H9 (cell line): ENCODE measurements around the gene ANO2. TPM values are rescaled to one million over a fixed set of nuclear protein-coding genes. Genes with fewer than 3 reads are reported as not detected.

Experiments used
- DNase-seq: peaks from one replicate; pipeline ENCODE4 v3.0.0-alpha.2; 2017
- H2AFZ ChIP-seq: one replicate; pipeline ENCODE4 v1.6.1; 2013; ENCODE audit warnings: mild to moderate bottlenecking, low read length, control low read depth, moderate library complexity
- H2AK5ac ChIP-seq: 2 replicates; pipeline ENCODE4 v1.6.1; 2013; ENCODE audit warnings: low read length, control low read depth, mixed read lengths; ENCODE audit not compliant: insufficient read length
- H2BK120ac ChIP-seq: one replicate; pipeline ENCODE4 v1.6.1; 2013; ENCODE audit warnings: low read depth, mild to moderate bottlenecking, low read length, control low read depth, inconsistent platforms; ENCODE audit not compliant: poor library complexity, severe bottlenecking
- H2BK12ac ChIP-seq: 2 replicates; pipeline ENCODE4 v1.6.1; 2013; ENCODE audit warnings: low read length, control low read depth, mixed read lengths, low read depth; ENCODE audit not compliant: insufficient read length
- H2BK15ac ChIP-seq: 2 replicates; pipeline ENCODE4 v1.6.1; 2013; ENCODE audit warnings: low read depth, low read length, control low read depth
- H2BK20ac ChIP-seq: one replicate; pipeline ENCODE4 v1.6.1; 2013; ENCODE audit warnings: low read depth, mild to moderate bottlenecking, low read length, control low read depth, inconsistent platforms; ENCODE audit not compliant: poor library complexity, severe bottlenecking
- H2BK5ac ChIP-seq: 2 replicates; pipeline ENCODE4 v1.6.1; 2013; ENCODE audit warnings: low read length, control low read depth, mixed read lengths; ENCODE audit not compliant: insufficient read length
- H3K14ac ChIP-seq: 2 replicates; pipeline ENCODE4 v1.6.1; 2013; ENCODE audit warnings: low read length, control low read depth; ENCODE audit not compliant: insufficient read depth
- H3K18ac ChIP-seq: 2 replicates; pipeline ENCODE4 v1.6.1; 2013; ENCODE audit warnings: low read depth, mild to moderate bottlenecking, mixed read lengths, low read length, control low read depth; ENCODE audit not compliant: insufficient read length
- H3K23ac ChIP-seq: 2 replicates; pipeline ENCODE4 v1.6.1; 2013; ENCODE audit warnings: low read length, control low read depth, mixed read lengths, low read depth; ENCODE audit not compliant: insufficient read length
- H3K23me2 ChIP-seq: 2 replicates; pipeline ENCODE4 v1.6.1; 2013; ENCODE audit warnings: low read depth, mild to moderate bottlenecking, mixed read lengths, low read length, control low read depth; ENCODE audit not compliant: insufficient read length, poor library complexity, severe bottlenecking
- H3K27ac ChIP-seq: 2 replicates; pipeline ENCODE4 v1.5.1; 2013; ENCODE audit warnings: low read length, control low read depth, mixed read lengths, low read depth; ENCODE audit not compliant: insufficient read length
- H3K27me3 ChIP-seq: 2 replicates; pipeline ENCODE4 v1.6.1; 2013; ENCODE audit warnings: low read length, control low read depth, inconsistent platforms; ENCODE audit not compliant: insufficient read depth
- H3K4ac ChIP-seq: 2 replicates; pipeline ENCODE4 v1.6.1; 2013; ENCODE audit warnings: low read depth, mild to moderate bottlenecking, control low read depth, inconsistent platforms, low read length, moderate library complexity
- H3K4me1 ChIP-seq: 2 replicates; pipeline ENCODE4 v1.6.1; 2013; ENCODE audit warnings: low read length, control low read depth, inconsistent platforms; ENCODE audit not compliant: insufficient read depth
- H3K4me2 ChIP-seq: 2 replicates; pipeline ENCODE4 v1.6.1; 2013; ENCODE audit warnings: low read length, control low read depth, mixed read lengths; ENCODE audit not compliant: insufficient read length, insufficient read depth
- H3K56ac ChIP-seq: 2 replicates; pipeline ENCODE4 v1.6.1; 2013; ENCODE audit warnings: low read depth, mild to moderate bottlenecking, mixed read lengths, low read length, control low read depth; ENCODE audit not compliant: insufficient read length
- H3K79me1 ChIP-seq: 2 replicates; pipeline ENCODE4 v1.6.1; 2013; ENCODE audit warnings: low read depth, mild to moderate bottlenecking, moderate library complexity, low read length, control low read depth, inconsistent platforms; ENCODE audit not compliant: insufficient read depth, poor library complexity, severe bottlenecking
- H3K79me2 ChIP-seq: 2 replicates; pipeline ENCODE4 v1.6.1; 2013; ENCODE audit warnings: low read length, control low read depth, inconsistent platforms; ENCODE audit not compliant: insufficient read depth
- H3K9ac ChIP-seq: 2 replicates; pipeline ENCODE4 v1.6.1; 2013; ENCODE audit warnings: low read length, control low read depth, mixed read lengths; ENCODE audit not compliant: insufficient read length; ENCODE audit errors: extremely low read depth
- H3K9me3 ChIP-seq: one replicate; pipeline ENCODE4 v1.6.1; 2013; ENCODE audit warnings: low read depth, low read length, inconsistent platforms; ENCODE audit not compliant: control insufficient read depth
- H3T11ph ChIP-seq: one replicate; pipeline ENCODE4 v1.6.1; 2013; ENCODE audit warnings: mild to moderate bottlenecking, low read length, control low read depth, inconsistent platforms
- H4K20me1 ChIP-seq: one replicate; pipeline ENCODE4 v1.6.1; 2013; ENCODE audit not compliant: control insufficient read depth, insufficient read length, insufficient read depth
- H4K5ac ChIP-seq: 2 replicates; pipeline ENCODE4 v1.6.1; 2013; ENCODE audit warnings: low read depth, mild to moderate bottlenecking, mixed read lengths, low read length, control low read depth; ENCODE audit not compliant: insufficient read length
- H4K8ac ChIP-seq: replicated peaks from 2 replicates; pipeline ENCODE4 v1.6.1; 2013; ENCODE audit warnings: low read length, control low read depth, mixed read lengths, low read depth; ENCODE audit not compliant: insufficient read length
- H4K91ac ChIP-seq: 2 replicates; pipeline ENCODE4 v1.6.1; 2013; ENCODE audit warnings: low read depth, mild to moderate bottlenecking, moderate library complexity, mixed read lengths, low read length, control low read depth; ENCODE audit not compliant: insufficient read length
- H3K27ac Mint-ChIP-seq, 3 experiments: 2 replicates in 2 of 3; 3 replicates in 1 of 3; pipeline ENCODE4 v1.8.0; 2020 to 2021; ENCODE audit warnings: mixed read lengths in 3 of 3, mild to moderate bottlenecking in 1 of 3, moderate library complexity in 1 of 3
- H3K27me3 Mint-ChIP-seq: 2 replicates; pipeline ENCODE4 v1.8.0; 2021; ENCODE audit warnings: low read depth, mild to moderate bottlenecking, moderate library complexity, mixed read lengths
- H3K36me3 Mint-ChIP-seq, 3 experiments: 2 replicates in 2 of 3; 3 replicates in 1 of 3; pipeline ENCODE4 v1.8.0; 2020 to 2021; ENCODE audit warnings: low read depth in 3 of 3, mixed read lengths in 3 of 3; ENCODE audit not compliant: insufficient read depth in 1 of 3
- H3K4me1 Mint-ChIP-seq, 2 experiments: 2 replicates each; pipeline ENCODE4 v1.8.0; 2020; ENCODE audit warnings: mixed read lengths in 2 of 2
- H3K4me3 Mint-ChIP-seq, 2 experiments: 2 replicates in 1 of 2; 3 replicates in 1 of 2; pipeline ENCODE4 v1.8.0; 2020 to 2021; ENCODE audit warnings: mild to moderate bottlenecking in 2 of 2, mixed read lengths in 2 of 2, moderate library complexity in 1 of 2
- H3K9me3 Mint-ChIP-seq, 2 experiments: 2 replicates in 1 of 2; 3 replicates in 1 of 2; pipeline ENCODE4 v1.8.0; 2020; ENCODE audit warnings: mild to moderate bottlenecking in 2 of 2, mixed read lengths in 2 of 2, moderate library complexity in 1 of 2
- CTCF ChIP-seq: fragments of 200-600 bp; sonication (generic); conservative IDR thresholded peaks from 3 replicates; pipeline ENCODE4 v1.8.0; 2021; ENCODE audit warnings: antibody characterized with exemption, mild to moderate bottlenecking
- WGBS: extraction: QIAGEN DNeasy Blood & Tissue Kit; methylation state at CpG from one replicate; pipeline ENCODE4 v1.1.7; 2013; ENCODE audit warnings: missing lambda C conversion rate, low lambda C conversion rate, mixed read lengths; ENCODE audit not compliant: insufficient read length; ENCODE audit errors: extremely low coverage; 5-methylcytosine and 5-hydroxymethylcytosine counted together
- total RNA-seq: library from RNA; stranded (reverse); gene quantifications from 2 replicates; pipeline ENCODE4 v1.2.1, GENCODE V29; 2021

Gene ANO2
- total RNA-seq, 1 experiment from 2014 or later: 3.8 TPM

- Histone ChIP-seq H3K18ac (no peak overlapping the region), H3K4ac (no peak overlapping the region), H3K14ac (no peak overlapping the region), H4K91ac (no peak overlapping the region), H3K23ac (no peak overlapping the region), H3K56ac (no peak overlapping the region), H2AK5ac (no peak overlapping the region), H3T11ph (no peak overlapping the region), H3K9ac (no peak overlapping the region), H3K79me2 (no peaks in the 10 kb centered on the region), H2AFZ (no peak overlapping the region), H2BK5ac (no peak overlapping the region), H3K27ac (no peak overlapping the region), H3K9me3 (no peaks in the 10 kb centered on the region), H4K5ac (no peak overlapping the region), H2BK12ac (no peak overlapping the region), H3K27me3 (no peaks in the 10 kb centered on the region), H2BK15ac (no peak overlapping the region), H4K20me1 (no peaks in the 10 kb centered on the region), H3K4me1 (0 out of 2 replicates have a peak, but pooled peaks cover 4% of the 10 kb centered on the region), H3K23me2 (no peaks in the 10 kb centered on the region), H2BK20ac (no peak overlapping the region), H2BK120ac (no peak overlapping the region), H4K8ac (no peak overlapping the region), H3K4me2 (no peak overlapping the region), H3K79me1 (no peaks in the 10 kb centered on the region)
- DNase-seq: no peak
- no peak overlapping the region for H3K27ac Mint-ChIP-seq
- H3K9me3 Mint-ChIP-seq: peaks cover 3 to 5% of the 10 kb centered on the region in 2 experiments; a peak in 3 of 5 replicates
- no peak overlapping the region for H3K4me3 Mint-ChIP-seq
- WGBS: no CpG with 5 or more reads among the region's 3 CpGs
- no peak for TF ChIP-seq CTCF
- peaks cover 17 to 22% of the 10 kb centered on the region in 2 experiments for H3K4me1 Mint-ChIP-seq
- H3K36me3 Mint-ChIP-seq: peaks cover 1 to 8% (median 7%) of the 10 kb centered on the region in 3 experiments; a peak in 4 of 7 replicates
- peaks cover 8% of the 10 kb centered on the region for H3K27me3 Mint-ChIP-seq
These were observed 60.2 kb downstream of the ANO2 start for GRCh38 chr12:5884866-5885265.
